Activated T-helper 1 cell treated with Interleukin-2 at 50 U/mL for 16 hours (primary cell): ENCODE results near the gene AGFG2.
"Not testable (repeated sequence)": the region's sequence is repeated elsewhere in the genome, so short reads cannot be mapped to it uniquely, and the experiment has no call there.

Experiments
- DNase-seq: peaks from one replicate; pipeline ENCODE4 v3.0.0-alpha.2; 2020; ENCODE audit warnings: low read depth

AGFG2 gene

DNA sequence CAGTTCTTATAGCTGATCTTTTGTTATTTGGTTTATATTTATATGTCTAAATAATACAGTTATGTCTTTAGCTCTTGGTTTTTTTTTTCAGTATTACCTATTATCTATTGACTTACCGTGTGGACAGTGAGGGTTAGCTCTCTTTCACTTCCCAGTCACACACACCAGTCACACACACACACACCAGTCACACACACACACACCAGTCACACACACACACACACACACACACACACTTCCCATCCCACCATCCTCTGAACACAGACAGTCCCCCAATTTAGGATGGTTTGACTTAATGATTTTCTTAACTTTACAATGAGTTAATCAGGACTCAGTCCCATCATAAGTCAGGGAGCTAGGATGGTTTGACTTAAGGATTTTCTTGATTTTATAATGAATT, 18.9 kb upstream of the AGFG2 start:
- DNase-seq = no peak

DNA sequence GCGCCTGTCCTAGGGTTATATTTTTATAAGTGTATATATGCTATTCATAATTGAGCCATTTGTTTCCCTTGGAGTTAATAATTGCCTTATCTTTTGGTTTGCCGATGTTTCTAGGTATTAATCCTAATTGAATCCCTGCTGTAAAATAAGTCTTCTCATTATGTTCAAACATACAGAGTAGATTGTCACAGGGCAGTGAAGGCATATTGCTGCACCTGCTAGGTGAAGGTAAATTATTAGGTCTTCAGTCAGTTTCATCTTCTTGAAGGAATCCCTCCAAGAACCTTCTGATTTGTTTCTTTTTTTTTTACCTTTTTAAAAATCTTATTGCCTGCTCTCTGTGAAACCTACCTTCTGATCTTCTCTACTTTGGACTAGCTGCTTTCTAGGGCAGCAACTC, 17.9 kb upstream of the AGFG2 start:
- DNase-seq = no peak

DNA sequence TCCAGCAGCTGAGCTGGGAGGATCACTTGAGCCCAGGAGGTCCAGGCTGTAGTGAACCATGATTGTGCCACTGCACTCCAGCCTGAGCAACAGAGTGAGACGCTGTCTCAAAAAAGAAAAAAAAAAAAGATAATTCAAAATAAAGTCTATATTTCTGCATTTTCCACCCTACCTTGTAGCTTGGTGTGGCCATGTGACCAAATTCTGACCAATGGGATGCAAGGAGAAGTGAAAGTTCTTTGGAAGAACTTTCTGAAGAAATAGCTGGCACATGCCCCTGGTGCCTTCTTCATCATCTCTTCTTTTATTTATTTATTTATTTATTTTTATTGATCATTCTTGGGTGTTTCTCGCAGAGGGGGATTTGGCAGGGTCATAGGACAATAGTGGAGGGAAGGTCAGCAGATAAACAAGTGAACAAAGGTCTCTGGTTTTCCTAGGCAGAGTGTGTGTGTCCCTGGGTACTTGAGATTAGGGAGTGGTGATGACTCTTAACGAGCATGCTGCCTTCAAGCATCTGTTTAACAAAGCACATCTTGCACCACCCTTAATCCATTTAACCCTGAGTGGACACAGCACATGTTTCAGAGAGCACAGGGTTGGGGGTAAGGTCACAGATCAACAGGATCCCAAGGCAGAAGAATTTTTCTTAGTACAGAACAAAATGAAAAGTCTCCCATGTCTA, 17.0 kb upstream of the AGFG2 start:
- DNase-seq = not testable (repeated sequence)

DNA sequence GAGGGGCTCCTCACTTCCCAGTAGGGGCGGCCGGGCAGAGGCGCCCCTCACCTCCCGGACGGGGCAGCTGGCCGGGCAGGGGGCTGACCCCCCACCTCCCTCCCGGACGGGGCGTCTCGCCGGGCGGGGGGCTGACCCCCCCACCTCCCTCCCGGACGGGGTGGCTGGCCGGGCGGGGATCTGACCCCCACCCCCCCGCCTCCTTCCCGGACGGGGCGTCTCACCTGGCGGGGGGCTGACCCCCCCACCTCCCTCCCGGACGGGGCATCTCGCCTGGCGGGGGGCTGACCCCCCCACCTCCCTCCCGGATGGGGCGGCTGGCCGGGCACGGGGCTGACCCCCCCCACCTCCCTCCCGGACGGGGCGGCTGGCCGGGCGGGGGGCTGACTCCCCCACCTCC, 15.8 kb upstream of the AGFG2 start:
- DNase-seq = not testable (repeated sequence)

DNA sequence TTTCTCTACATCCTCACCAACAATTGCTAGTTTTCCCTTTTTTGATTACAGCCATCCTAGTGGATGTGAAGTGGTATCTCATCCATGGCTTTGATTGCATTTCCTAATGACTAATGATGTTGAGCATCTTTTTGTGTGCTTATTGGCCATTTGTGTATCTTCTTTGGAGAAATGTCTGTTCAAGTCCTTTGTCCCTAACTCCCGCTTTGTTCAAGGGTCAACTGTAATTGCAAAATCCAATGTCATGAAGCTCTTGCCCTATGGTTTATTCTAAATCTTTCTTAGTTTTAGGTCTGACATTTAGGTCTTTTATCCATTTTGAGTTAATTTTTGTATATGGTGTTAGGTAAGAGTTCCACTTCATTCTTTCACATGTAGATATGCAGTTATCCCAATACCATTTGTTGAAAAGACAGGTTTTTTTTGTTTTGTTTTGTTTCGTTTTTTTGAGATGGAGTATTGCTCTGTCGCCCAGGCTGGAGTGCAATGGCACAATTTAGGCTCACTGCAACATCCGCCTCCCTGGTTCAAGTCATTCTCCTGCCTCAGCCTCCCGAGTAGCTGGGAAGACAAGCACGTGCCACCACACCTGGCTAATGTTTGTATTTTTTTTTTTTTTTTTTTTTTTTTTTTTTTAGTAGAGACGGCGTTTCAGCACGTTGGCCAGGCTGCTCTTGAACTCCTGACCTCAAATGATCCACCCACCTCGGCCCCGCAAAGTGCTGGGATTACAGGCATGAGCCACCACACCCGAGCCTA, 10.7 kb upstream of the AGFG2 start:
- DNase-seq = not testable (repeated sequence)

DNA sequence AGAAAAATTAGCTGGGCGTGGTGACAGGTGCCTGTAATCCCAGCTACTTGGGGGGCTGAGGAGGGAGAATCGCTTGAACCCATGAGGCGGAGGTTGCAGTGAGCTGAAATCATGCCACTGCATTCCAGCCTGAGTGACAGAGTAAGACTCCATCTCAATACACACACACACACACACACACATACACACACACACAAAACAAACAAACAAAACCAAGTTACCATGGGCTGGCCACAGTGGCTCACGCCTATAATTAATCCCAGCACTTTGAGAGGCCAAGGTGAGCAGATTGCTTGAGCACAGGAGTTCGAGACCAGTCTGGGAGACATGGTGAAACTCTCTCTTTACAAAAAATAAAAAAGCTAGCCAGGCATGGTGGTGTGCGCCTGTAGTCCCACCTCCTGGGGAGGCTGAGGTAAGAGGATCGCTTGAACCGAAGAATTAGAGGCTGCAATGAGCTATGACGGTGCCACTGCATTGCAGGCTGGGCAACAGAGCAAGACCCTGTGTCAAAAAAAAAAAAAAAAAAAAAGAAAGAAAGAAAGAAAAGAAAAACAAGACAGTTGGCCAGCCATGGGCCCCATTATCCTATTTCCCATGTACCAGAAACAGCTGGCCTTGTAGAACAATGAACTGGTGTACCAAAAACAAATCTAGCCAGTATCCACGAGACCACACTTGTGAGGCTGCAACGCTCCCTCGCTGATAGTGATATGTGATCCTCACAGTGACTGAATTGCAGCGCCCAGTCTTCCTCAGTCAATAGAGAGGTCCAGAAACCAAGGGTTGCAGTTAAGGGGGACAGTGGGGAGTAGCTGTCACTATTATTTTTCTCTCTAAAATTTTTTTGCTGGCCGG, 6.6 kb upstream of the AGFG2 start:
- DNase-seq = no peak

DNA sequence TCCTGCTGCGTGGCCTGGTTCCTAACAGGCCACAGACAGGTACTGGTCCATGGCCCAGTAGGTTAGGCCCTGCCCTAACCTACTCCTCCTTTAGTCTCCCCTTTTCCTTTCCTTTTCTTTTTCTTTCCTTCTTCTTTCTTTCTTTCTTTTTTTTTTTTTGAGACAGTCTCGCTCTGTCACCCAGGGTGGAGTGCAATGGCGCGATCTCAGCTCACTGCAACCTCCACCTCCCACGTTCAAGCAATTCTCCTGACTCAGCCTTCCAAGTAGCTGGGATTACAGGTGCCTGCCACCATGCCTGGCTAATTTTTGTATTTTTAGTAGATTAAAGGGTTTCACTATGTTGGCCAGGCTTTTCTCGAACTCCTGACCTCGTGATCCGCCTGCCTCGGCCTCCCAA, 3.0 kb upstream of the AGFG2 start:
- not testable (repeated sequence) for DNase-seq

DNA sequence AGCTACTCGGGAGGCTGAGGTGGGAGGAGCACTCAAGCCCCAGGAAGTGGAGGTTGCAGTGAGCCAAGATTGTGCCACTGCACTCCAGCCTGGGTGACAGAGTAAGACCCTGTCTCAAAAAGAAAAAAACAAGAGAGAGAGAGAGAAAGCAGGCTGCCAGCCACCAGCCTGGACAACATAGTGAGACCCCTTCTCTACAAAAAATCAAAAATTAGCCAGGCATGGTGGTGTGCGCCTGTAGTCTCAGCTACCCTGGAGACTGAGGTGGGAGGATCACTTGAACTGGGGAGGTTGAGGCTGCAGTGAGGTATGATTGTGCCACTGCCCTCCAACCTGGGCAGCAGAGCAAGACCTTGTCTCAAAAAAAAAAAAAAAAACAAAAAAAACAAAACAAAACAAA, 2.3 kb upstream of the AGFG2 start:
- not testable (repeated sequence) for DNase-seq

DNA sequence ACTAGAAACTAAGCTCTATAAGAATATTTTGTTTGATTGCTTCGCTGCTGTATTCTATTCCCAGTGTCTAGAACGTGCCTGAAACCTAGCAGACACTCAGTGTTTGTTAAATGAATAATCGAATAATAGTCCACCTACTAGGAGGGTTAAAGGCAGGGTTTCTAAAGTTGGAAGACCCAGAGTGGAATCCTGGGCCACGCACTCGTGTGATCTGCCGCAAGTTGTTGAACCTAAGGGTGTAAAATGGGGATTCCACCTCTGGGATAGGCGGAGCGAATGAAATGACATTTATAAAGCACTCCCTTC, 702 bp upstream of the AGFG2 start:
- DNase-seq = no peak

DNA sequence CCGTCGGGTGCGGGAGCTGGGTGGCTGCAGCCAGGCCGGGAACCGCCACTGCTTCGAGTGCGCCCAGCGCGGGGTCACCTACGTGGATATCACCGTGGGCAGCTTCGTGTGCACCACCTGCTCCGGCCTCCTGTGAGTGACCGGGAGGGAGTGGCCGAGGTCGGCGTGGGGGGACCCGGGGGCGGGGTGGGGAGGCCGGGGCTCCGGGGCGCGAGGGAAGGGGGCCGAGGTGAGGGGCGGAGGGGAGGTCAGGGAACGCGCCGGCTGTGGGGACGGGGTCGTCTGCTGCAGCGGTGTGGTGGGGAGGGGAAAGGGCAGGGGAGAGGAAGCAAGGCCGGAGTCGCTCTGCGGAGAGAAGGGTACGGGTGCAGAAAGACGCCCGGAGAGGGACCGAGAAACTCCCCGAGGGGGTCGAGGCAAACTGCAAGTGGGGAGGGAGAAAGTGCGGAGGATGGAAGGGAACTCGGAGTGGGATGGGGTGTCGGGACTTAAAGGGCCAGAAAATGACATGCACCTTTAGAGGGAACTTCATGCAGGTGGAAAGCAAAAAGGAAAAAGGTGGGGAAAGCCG, 518 bp downstream of the AGFG2 start:
- no peak for DNase-seq

DNA sequence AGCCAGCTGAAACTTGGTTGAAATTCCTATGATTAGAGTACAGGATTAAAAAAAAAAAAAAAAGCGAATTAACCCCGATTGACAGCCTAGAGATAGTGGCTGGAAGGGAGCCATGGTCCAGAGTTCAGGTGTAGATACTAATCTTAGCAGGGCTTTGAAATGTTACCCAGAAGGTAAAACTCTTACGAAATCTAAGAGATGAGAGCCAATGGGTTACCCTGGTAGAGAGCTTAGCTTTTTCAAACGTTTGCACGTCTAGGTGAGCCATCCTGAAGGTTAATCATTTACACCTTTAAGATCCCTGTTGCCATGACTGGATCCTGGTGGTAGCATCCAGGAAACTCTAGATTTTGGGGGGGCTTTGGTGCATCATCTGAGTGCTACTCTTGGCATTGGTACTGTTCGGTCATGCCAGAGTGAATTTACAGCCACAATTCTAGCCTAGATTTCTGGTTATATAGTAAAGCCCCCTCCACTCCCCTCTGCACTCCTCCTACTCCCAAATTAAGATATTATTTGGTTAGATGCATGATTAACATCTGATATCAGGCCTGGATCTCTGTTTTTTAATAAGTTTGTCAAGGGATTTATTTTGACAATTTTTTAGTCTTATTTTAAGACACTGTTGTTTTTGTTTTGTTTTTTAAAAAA, 1.2 kb downstream of the AGFG2 start:
- DNase-seq = no peak

DNA sequence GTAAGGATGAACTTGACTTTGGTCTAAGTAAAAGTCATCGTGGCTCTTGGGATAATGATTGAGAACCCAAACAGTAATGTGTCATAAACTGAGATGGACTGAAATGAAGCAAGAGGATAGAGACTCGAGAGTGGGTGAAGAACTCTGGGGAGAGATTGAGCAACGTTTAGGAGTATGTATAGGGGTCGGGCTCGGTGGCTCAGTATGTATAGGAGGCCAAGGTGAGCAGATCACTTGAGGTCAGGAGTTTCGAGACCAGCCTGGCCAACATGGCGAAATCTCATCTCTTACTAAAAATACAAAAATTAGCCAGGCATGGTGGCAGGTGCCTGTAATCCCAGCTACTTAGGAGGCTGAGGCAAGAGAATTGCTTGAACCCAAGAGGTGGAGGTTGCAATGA, 2.3 kb downstream of the AGFG2 start:
- DNase-seq = not testable (repeated sequence)

DNA sequence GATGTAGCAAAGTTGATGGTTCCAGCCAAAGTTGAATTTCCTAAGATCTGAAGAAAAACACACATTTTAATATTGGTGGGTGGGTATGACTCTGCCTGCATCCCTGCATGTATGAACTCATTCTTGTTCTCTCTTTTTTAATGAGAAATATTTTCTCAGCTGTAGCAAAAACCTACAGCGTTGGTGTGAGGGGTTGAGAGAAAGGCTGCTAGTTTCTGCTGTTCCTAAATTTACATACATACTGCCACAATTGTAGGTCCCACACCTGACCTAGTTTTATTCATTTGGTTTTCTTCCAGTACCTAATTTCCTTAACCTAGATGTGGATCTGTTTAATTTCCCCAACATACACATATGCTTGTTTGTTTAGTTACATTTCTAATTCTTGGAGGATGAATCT, 4.6 kb downstream of the AGFG2 start:
- DNase-seq = no peak

DNA sequence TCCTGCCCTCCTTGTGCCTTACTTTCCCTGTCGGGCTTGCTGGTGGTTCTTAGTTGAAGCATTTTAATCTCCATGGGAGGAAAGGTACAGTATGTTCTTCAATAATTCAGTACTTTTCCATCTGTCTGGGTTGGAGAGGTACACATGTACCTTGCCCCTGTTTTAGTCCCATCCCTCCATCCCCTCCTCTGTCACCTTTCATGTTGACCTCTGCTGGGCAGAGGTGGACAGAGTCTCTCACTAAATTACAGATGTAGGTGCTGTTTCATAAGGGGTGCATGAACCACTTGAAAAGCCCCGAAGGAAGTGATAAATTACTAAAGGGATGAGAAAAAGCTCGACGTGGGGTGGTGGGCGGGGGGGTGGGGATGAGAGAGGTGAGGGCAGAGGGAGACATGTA, 5.4 kb downstream of the AGFG2 start:
- DNase-seq = no peak

DNA sequence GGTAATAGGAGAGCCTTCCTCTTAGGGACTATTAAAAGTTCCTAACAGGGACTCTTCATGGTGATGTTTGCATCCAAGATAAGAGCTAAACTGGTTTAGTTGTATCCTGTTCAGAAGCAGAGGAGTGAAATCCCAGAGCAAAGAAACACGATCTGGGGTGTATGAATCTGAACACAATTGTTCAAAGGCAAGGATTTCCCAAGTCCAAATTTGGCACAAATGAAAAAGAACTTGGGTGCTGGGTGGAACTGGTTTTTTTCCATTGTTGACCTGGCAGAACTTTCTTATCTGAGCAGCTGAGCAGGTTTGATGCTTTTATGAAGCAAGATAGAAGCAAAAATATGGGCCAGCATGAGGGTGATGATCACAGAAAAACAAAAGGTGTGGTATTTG, 6.0 kb downstream of the AGFG2 start:
- DNase-seq = no peak

DNA sequence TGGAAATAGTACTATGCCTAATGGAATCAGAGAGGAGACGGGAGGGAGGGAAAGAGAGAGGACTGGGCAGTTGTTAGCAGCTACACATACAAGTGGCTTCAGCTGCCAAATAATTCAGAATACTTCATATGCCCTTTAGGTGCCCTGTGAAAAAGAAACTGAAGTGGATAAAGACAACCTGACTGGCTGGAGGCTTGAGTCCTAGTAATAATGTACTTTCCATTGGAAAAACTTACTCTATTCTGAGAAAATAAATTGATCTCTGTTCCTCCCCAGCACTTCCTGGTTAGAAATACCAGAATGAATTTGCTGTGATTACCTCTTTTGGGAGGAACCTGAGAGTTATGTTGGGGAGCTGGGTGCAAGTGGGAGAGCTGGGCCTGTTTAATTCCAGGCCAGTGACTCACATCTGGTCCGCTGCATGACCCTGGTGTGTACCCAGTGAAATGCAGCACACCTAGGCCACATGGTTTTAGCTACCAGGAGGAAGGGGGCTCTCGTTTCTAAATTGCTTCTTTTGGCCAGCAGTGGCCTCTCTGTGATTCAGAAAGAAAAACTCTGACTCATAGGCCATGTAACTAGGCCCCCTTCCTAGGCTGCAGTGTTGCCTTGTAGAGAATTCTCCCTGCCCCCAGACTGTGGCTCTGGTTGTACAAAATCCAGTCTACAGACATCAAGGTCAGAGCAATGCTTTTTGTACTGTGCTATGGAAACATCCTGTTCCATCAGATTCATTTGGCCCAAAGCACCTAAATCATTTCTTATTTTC, 6.5 kb downstream of the AGFG2 start:
- no peak for DNase-seq

DNA sequence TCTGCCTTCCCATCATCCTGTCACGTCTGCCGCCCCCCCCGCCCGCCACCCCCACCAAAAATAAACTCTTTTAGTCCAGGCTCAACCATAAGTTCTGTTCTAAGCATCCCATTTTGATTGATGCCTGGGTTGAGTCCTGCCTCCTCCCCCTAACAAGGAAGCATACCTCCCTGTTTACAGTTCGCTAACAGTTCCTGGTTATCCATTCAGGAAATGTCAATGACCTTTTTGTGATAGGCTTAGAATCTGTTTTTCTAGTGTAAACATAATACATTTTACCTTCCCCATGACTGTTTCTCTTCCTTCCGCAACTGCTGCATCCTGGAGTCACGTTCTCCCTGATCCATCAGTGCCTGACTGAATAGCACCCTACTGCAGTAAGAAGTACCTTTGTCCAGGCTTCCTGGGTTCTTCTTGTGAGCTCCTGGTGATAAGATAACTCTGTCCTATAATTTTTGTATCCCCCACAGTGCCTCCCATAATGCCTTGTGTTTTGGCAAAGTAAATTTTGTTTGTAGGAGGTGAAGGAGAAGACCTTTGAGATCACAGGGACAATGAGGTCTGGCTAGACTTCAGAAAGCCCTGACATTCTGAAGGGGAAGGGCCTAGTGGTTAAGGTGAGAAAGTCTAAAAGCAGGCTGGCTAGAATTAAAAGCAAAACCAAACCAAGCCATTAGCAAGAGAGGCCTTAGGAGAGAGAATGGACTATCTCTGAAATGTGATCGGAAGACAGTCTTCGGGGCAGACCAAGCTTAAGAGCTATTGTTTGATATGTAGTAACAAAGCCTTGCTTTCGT, 7.3 kb downstream of the AGFG2 start:
- DNase-seq = no peak

DNA sequence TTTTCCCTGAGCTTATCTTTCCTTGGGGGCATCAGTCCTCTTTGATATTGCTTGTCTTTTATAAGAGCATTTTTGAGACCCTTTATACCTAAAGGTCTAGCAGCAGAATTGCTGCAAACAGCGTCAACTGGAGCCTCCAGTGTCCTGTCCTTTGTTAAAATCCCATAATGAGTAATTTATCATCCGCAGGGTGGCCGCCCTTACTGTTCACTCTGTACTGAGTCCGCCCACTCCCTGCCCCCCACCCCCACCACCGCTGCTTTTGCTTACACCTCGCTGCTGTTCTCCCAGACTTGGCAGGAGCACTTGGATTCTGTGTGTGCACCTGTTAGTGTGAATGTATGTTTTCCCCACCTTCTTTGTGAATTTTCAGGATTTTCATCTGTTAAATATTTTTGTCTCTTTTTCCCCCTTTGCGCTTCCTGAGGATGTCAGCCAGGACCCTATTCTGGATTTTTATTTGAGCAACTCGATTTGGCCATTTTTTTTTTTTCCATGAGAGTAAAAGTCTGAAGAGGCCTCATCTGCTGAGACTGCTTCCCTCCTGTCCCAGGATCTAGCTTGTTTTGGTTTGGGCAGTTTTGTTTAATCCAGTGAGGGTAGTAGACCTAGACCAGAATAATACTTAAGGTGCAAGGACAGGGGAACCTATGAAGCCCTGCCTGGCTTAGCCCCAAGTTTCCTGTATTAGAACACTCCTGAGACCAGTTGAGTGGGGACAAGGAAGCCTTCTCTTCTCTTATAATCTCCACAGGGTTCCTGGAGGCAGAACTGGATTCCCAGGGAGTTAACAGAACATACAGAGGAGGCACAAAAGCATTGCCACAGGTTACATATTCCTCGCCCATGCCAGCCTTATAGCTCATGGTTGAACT, 8.2 kb downstream of the AGFG2 start:
- no peak for DNase-seq

DNA sequence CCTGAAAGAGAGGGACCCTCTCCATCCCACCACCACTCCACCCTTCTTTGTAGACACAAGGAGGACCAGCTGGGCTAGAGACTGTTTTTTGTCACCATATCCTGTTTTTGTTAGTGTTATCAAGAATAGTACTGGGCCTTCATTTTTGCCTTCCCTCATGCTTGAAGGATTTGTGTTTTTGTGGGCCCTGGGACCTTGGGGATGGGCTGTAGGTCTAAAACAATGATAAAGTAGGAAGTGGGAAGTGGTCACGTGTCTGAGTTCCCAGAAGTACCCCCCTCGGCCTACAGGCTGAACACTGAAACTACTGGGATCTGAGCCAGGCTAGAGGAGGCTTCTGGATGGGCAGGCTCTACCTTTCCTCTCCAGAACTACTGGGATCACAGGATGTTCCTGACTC, 8.9 kb downstream of the AGFG2 start:
- DNase-seq = no peak

DNA sequence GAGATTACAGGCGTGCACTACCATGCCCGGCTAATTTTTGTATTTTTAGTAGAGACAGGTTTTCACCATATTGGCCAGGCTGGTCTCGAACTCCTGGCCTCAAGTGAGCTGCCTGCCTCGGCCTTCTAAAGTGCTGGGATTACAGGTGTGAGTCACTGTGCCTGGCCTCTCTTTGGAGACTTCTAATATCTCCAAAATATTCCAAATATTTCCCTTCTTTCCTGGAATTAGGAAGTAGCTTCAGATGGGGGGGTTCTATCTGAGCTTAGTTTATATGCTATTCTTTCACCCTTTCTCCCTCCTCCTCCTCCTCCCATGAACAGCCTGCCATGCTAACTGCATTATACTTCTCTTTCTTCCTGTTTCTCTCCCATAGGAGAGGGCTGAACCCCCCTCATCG, 9.4 kb downstream of the AGFG2 start:
- DNase-seq = not testable (repeated sequence)
